GM19324 (cell line): Measurements from ENCODE around the gene BTNL9.
"Not testable (repeated sequence)": the region's sequence is repeated elsewhere in the genome, so short reads cannot be mapped to it uniquely, and the experiment has no call there.

Source experiments
- ATAC-seq: cut with Tn5 transposase; IDR thresholded peaks from one replicate; pipeline ENCODE4 v1.9.1; 2021; ENCODE audit warnings: mild to moderate bottlenecking, moderate library complexity; ENCODE audit not compliant: unreplicated experiment, low FRiP score

Gene BTNL9

GRCh38 chr5:181039931-181040630, at the start of gene BTNL9:
BTNL9 (plus strand) TSS chr5:181040266; CDS start chr5:181045490, 5,224 bp downstream.
- no peak for ATAC-seq

GRCh38 chr5:180990882-180991242, 49.2 kb upstream of the BTNL9 start:
- no peak for ATAC-seq

DNA sequence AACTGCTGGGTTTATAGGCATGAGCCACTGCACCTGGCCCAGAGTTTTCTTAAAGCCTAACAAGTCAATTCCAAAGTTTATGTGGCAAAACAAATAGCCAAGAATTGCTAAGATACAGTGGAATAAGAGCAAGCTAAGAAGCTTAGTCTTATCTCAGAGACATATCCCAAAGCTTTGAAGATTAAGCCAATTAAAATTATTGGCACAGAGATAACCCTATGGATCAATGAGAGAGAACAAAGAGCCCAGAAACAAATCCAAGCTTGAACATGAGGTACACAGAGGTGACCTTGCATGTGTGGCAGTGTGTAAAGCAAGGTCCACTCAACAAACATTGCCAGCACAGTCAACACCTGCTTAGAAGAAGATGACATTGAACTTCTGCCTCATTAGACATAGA, 38.1 kb upstream of the BTNL9 start:
- no peak for ATAC-seq

- ATAC-seq = no peak
Observed at GRCh38 chr5:181005791-181006190, 34.3 kb upstream of the BTNL9 start.

- ATAC-seq = no peak
Observed at GRCh38 chr5:181008136-181008535, 31.9 kb upstream of the BTNL9 start.

DNA sequence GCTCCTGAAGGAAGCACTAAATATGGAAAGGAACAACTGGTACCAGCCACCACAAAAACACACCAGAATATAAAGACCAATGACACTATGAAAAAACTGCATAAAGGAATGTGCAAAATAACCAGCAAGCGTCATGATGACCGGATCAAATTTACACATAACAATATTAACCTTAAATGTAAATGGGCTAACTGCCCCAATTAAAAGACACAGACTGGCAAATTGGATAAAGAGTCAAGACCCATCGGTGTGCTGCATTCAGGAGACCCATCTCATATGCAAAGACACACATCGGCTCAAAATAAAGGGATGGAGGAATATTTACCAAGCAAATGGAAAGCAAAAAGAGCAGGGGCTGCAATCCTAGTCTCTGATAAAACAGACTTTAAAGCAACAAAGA, 30.0 kb upstream of the BTNL9 start:
- ATAC-seq = not testable (repeated sequence)

- ATAC-seq = not testable (repeated sequence)
Observed at GRCh38 chr5:181014654-181015053, 25.4 kb upstream of the BTNL9 start.

- ATAC-seq = not testable (repeated sequence)
Observed at GRCh38 chr5:181017448-181017847, 22.6 kb upstream of the BTNL9 start.

DNA sequence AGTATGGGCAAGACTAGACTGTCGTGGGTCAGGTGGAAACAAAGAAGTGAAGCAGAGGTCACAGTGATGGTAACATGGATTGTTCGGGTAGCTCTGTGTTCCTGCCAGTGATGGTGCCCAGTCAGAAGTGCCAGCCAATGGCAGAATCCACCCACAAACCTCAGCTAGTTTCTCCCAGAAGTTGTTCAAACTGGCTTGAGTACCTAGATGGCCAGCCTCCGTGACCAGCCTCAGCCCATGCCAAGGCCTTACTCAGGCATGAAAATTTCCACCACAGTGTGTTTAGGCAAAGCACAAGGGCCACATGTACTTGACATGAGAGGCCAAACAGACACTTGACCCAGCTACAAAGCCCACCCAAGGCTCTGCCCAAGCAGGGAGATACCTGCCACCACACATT, 19.4 kb upstream of the BTNL9 start:
- no peak for ATAC-seq

- ATAC-seq = no peak
Observed at GRCh38 chr5:181024245-181025064, 15.6 kb upstream of the BTNL9 start.

DNA sequence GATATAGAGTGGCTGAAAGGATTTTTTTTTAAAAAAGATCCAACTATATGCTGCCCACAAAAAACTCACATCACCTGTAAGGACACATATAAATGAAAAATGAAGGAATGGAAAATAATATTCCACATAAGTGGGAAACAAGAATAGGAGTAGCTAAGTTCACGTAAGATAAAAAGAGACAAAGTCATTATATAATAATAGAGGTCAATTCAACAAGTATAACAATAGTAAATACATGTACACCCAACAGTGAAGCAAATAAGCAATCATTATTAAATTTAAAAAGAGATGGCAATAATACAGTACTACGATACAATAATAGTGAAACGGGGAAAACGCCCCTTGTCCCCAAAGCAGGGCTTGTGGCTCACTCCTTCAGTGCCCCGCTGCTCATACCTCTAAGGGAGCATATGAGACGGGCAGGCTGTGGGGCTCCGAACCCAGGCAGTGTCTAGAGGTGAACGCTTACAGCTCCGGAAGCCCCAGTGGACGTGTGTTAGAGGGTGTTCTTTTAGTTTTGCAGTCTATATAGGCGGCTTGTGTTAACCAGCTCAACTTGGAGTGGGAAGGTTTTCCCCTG, 12.5 kb upstream of the BTNL9 start:
- ATAC-seq = no peak

- ATAC-seq = no peak
Observed at GRCh38 chr5:181028032-181028819, 11.8 kb upstream of the BTNL9 start.

- ATAC-seq = no peak
Observed at GRCh38 chr5:181031716-181032115, 8.3 kb upstream of the BTNL9 start.

DNA sequence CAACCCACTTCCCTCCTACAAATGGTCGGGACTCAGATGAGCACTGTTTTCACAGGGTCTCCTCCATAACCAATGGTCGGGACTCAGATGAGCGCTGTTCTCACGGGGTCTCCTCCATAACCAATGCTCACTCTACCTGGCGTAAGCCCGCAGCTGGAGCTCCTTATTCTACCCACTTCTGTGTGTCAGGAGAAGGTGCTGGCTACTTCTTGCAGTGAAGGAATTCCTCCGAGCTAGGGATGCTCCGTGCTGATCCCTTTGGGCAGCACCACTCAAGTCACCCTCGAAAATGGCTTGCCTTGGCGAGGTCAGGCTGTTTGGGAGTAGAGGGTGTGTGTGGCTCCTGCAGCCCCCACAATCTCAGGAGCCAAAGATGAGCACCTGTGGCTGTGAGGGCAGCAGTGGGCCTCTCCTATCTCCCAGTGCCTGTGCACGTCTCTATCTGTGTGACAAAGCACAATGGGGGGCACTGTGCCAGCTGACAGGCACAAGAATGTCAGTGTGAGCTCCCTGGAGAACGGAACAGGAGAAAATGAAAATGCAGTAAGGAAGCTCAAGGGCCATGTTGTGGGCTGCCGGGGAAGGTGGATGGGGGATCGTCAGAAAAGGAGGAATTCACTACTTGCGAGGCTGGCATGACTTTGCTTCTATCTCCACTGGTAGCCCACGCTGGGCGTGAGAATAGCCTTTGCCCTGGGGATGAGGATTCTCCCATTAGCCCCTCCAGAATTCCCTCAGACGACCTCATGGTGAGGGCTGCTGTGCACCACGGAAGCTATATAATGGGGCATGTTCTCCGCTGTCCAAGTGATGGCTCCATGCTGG, 3.9 kb upstream of the BTNL9 start:
- no peak for ATAC-seq

GRCh38 chr5:181036816-181037364, 3.2 kb upstream of the BTNL9 start:
- no peak for ATAC-seq

DNA sequence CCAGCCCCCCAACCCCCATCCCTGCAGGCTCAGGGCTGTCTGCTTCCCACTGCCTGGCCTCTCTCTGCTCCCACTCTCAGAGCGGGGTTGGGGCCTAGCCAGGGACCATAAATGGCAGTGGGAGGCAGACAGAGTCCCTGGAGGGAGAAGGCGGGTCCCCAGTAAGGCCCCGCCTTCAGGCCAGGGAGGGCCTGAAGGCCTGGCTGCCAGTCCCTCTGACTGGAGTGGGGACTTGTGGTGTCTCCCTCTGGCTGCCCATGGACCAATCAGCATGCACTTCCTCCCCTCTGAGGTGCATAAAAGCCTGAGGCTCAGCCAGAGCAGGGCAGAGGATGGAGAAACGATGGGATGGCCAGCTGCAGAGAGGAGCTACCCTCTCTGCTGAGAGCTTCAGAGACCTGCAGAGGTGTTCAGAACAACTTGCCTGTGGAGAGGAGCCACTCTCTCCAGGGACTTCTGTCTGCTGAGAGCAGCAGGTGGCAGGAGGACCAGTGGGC, 2.7 kb upstream of the BTNL9 start:
- ATAC-seq = no peak

DNA sequence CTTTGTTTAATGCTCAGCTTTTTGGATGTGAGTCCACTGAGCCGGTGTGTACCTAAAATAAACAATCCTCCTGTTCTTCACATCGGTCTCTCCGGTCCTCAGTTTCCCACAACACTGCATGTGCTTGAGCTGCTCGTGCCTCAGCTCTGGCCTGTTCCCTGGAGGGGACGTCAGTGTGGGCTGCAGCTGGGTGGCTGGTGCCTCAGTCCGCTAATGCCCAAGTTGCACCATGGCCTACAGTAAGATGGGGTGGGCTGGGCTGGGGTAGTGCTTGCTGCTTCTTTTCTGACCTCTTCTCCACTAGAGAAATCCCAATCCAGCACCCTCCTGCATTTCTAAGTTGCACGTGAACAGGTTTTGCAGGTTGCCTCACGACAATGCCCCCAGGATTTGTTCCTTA, 595 bp upstream of the BTNL9 start:
- ATAC-seq = no peak

- ATAC-seq = no peak
Observed at GRCh38 chr5:181040631-181040945, 522 bp downstream of the BTNL9 start.

DNA sequence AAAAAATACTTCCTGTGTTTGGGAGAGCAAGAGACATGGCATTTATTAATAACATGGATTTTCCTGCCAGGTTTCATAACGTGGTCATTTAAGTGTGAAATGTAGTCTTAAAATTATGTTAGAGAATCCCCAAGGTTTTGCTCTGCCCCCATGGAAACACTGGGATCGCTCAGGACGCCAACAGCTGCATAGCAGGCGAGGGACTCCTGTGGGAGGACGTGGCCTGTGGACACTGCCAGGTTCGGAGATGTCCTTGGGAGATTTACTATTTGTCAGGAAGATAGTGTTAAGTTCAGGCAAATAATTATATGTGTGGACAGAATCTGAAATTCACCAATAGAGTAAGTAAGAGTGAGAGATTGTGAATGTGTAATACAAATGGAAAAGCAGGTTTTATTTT, 977 bp downstream of the BTNL9 start:
- ATAC-seq = no peak
